ENCODE results near the gene FUNDC2.
A peak's percentile ranks its signal among the peaks of the same experiment; 100 is the strongest.

FUNDC2 gene

DNA sequence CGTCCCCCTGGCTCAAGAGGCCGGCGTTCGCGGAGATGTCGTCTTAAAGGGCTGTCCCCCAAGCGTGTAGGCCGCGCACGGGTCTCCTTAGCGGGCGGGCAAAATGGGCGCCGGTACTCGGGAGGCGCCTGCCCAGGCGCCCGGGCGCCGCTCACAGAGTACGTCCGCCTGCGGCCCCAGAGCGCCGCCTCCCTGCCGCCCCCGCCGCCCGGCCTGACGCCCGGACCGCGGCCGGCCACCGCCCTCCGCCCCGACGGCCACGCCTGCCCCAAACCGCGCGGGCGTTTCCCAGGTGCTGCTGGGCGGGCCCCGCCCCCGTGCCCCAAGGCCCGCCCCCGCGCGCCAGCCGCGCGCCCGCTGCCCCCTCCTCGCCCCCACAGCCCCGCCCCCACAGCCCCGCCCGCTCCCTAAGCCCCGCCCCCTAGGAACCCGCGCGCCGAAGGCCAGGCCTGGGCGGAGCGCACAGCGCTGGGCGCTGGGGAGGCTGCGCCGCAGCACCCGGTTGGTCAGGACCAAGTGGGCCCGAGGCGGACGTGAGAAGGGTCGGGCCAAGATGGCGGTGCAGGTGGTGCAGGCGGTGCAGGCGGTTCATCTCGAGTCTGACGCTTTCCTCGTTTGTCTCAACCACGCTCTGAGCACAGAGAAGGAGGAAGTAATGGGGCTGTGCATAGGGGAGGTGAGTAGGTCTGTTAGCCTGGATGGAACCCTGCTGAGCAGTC lies 44.5 kb downstream of the FUNDC2 start, which contains the start of the genes BRCC3, CMC4 and MTCP1:
Gene BRCC3 (plus strand): TSS at position 534 of the 719 bp plus-strand sequence. CDS start 20 bp downstream, at position 554.
Gene CMC4 (minus strand): TSS at position 162 of the 719 bp plus-strand sequence. CDS start 7,113 bp downstream, outside the sequence.
Gene MTCP1 (minus strand): TSS at position 162 of the 719 bp plus-strand sequence. CDS start 5,126 bp downstream, outside the sequence.
- DNase-seq: peak; percentile 84

- no peak for DNase-seq
These were observed 45.1 kb downstream of the FUNDC2 start for GRCh38 chrX:155071694-155072280.

DNA sequence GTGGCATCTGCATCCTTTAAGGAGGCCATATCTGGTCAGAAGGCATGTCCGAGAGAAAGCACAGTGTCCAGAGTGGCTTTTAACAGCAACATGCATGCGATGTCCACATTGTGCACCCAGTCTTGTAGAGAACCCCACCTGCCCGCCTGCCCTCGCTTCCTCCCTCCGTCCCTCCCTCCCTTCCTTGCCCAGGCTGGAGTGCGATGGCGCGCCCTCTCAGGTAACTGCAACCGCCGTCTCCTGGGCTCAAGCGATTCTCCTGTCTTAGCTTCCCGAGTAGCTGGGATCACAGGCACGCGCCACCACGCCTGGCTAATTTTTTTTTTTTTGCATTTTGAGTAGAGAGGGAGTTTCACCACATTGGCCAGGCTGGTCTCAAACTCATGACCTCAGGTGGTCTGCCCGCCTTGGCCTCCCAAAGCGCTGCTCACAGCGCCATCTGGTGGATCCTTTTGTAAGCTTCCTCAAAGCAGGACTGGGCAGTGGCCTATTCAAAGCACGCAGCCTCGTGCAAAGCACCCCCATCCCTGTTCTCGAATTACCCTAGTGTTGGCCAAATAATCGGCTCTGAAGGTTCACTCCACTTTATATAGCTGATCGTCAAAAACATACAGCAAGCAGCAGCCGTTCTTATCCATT lies 59.7 kb downstream of the FUNDC2 start:
- peak; percentile 50 for DNase-seq

- no peak for DNase-seq
These were observed 60.5 kb downstream of the FUNDC2 start for GRCh38 chrX:155086961-155087735.

DNA sequence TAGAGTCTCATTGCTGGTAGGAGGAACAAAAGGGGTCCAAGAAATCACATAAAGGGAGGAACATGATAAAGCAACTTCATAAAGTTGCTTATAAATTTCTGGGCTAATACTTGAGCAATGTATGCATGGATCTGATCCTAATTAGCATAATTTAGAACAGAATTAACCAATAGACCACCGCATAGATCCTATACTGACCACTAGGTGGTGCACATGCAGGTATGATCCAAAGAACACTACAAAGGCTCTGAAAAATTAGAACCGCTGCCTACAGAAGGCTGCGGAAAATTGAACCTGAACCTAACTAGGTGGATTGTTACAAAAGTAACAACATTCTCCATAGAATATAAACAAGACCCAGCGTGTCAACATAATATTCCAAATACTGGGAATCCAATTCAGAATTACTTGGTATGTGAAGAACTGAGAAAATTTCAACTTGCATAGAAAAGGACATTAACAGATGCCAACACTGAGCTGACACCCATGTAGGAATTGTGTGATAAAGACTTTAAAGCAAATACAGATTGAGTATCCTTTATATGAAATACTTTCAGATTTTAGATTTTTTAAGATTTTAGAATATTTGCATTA lies 67.9 kb downstream of the FUNDC2 start:
- peak; percentile 23 for DNase-seq

- DNase-seq: no peak
These were observed 79.3 kb downstream of the FUNDC2 start for GRCh38 chrX:155105919-155106318.

DNA sequence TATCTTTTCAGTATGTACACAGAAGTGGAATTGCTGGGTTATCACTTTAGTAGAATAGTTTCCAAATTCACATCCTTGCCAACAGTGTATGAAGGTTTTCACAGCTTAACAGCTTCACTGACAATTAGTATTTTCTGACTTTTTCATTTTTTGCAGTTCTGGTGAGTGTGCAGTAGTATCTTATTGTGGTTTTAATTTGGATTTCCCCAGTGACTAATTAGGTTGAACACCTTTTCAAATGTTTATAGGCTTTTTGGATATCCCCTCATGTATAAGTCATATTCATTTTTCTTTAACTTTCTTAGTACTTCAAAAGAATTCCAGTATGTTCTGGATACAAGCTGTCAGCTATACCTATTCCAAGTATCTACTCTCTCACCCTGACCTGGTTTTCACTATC lies 81.8 kb downstream of the FUNDC2 start:
- DNase-seq: no peak

All from stimulated activated CD4-positive, alpha-beta T cell treated with anti-CD3 and anti-CD28 coated beads, Interleukin-15, amount 100 ng/mL, for 24 hours (primary cell).